NCI-H748 treated with DMSO at 0.1 percent for 48 hours (cell line): Measurements from ENCODE around the gene GLT8D2.
"Not testable (repeated sequence)": the region's sequence is repeated elsewhere in the genome, so short reads cannot be mapped to it uniquely, and the experiment has no call there.

Source experiments
- DNase-seq: peaks from one replicate; lab custom pipeline; 2025; lab: John Stamatoyannopoulos, UW

GLT8D2 gene

GRCh38 chr12:104050436-104050835 lies 449 bp upstream of the GLT8D2 start:
- DNase-seq, result no peak

- DNase-seq, result no peak
These were observed 597 bp downstream of the GLT8D2 start for GRCh38 chr12:104049278-104049902.

GRCh38 chr12:104048811-104049210 lies 1.2 kb downstream of the GLT8D2 start:
- no peak for DNase-seq

GRCh38 chr12:104048162-104048561 lies 1.8 kb downstream of the GLT8D2 start:
- no peak for DNase-seq

GRCh38 chr12:104046306-104046705 lies 3.7 kb downstream of the GLT8D2 start:
- no peak for DNase-seq

- DNase-seq, result no peak
These were observed 5.8 kb downstream of the GLT8D2 start for GRCh38 chr12:104044158-104044557.

GRCh38 chr12:104042580-104042979 lies 7.4 kb downstream of the GLT8D2 start:
- DNase-seq, result no peak

GRCh38 chr12:104039769-104040168 lies 10.2 kb downstream of the GLT8D2 start:
- not testable (repeated sequence) for DNase-seq

GRCh38 chr12:104036143-104036542 lies 13.8 kb downstream of the GLT8D2 start:
- not testable (repeated sequence) for DNase-seq

- DNase-seq, result not testable (repeated sequence)
These were observed 19.4 kb downstream of the GLT8D2 start for GRCh38 chr12:104030596-104030995.

- no peak for DNase-seq
These were observed 23.0 kb downstream of the GLT8D2 start for GRCh38 chr12:104026841-104027599.

GRCh38 chr12:104025771-104026170 lies 24.2 kb downstream of the GLT8D2 start:
- DNase-seq, result no peak

GRCh38 chr12:104024348-104024747 lies 25.6 kb downstream of the GLT8D2 start:
- no peak for DNase-seq

- no peak for DNase-seq
These were observed 26.3 kb downstream of the GLT8D2 start for GRCh38 chr12:104023710-104024109.

GRCh38 chr12:104022786-104023185 lies 27.2 kb downstream of the GLT8D2 start:
- no peak for DNase-seq

- DNase-seq, result not testable (repeated sequence)
These were observed 28.1 kb downstream of the GLT8D2 start for GRCh38 chr12:104021862-104022261.

- no peak for DNase-seq
These were observed 37.7 kb downstream of the GLT8D2 start for GRCh38 chr12:104012331-104012730.

- no peak for DNase-seq
These were observed 38.7 kb downstream of the GLT8D2 start for GRCh38 chr12:104011253-104011652.

- no peak for DNase-seq
These were observed 39.3 kb downstream of the GLT8D2 start for GRCh38 chr12:104010606-104011169.

- no peak for DNase-seq
These were observed 39.9 kb downstream of the GLT8D2 start for GRCh38 chr12:104010121-104010520.

GRCh38 chr12:104006929-104007328 lies 43.1 kb downstream of the GLT8D2 start:
- DNase-seq, result no peak

- DNase-seq, result no peak
These were observed 46.4 kb downstream of the GLT8D2 start for GRCh38 chr12:104003596-104003995.

GRCh38 chr12:104002686-104003085 lies 47.3 kb downstream of the GLT8D2 start:
- no peak for DNase-seq
